ENCODE data around the gene RAB11FIP4.

Gene RAB11FIP4

DNA sequence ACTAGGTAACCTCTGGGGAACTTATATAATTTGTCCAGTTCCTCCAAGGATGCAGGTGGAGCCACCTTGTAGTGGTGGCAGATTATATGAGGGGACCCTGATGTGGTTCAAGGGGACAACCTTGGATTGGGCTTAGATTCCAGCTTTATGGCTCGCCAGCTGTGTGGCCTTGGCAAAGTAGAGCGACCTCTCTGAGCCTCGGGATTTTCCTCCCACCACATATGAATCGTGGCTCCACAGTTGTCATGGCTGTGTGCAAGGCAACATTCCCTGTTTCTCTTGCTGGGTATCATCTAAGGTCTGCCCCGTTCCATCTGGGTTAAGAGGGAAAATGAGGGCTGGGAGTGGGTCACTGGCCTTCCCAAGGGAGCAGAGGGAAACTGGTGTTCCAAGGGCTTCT, 104.6 kb downstream of the RAB11FIP4 start:
- Histone ChIP-seq H3K4me3 (ENCODE audit: low read depth in 1 of 2, low read length in 1 of 2) (peak overlapping the region in 1 of 2 experiments; percentile 86), H3K9me3 (no peaks in the 10 kb centered on the region), H3K27ac (peak overlapping the region; percentile 98), H3K36me3 (peaks cover 4% of the 10 kb centered on the region), H3K27me3 (no peaks in the 10 kb centered on the region), H3K4me1 (ENCODE audit: control insufficient read depth in 1 of 2, insufficient read depth in 1 of 2, low read depth in 1 of 2, low read length in 1 of 2) (peaks cover 62 to 67% of the 10 kb centered on the region in 2 experiments)
- TF ChIP-seq, protein P1, sequence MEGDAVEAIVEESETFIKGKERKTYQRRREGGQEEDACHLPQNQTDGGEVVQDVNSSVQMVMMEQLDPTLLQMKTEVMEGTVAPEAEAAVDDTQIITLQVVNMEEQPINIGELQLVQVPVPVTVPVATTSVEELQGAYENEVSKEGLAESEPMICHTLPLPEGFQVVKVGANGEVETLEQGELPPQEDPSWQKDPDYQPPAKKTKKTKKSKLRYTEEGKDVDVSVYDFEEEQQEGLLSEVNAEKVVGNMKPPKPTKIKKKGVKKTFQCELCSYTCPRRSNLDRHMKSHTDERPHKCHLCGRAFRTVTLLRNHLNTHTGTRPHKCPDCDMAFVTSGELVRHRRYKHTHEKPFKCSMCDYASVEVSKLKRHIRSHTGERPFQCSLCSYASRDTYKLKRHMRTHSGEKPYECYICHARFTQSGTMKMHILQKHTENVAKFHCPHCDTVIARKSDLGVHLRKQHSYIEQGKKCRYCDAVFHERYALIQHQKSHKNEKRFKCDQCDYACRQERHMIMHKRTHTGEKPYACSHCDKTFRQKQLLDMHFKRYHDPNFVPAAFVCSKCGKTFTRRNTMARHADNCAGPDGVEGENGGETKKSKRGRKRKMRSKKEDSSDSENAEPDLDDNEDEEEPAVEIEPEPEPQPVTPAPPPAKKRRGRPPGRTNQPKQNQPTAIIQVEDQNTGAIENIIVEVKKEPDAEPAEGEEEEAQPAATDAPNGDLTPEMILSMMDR (IDR thresholded peaks at IDR 0.05): no peak

GRCh38 chr17:31496601-31497000, 105.1 kb downstream of the RAB11FIP4 start:
- Histone ChIP-seq H3K36me3 (peaks cover 4% of the 10 kb centered on the region), H3K9me3 (no peaks in the 10 kb centered on the region), H3K27me3 (no peaks in the 10 kb centered on the region), H3K4me3 (ENCODE audit: low read depth in 1 of 2, low read length in 1 of 2) (no peak overlapping the region), H3K4me1 (ENCODE audit: control insufficient read depth in 1 of 2, insufficient read depth in 1 of 2, low read depth in 1 of 2, low read length in 1 of 2) (peaks cover 57 to 62% of the 10 kb centered on the region in 2 experiments), H3K27ac (peak overlapping the region; percentile 98)
- TF ChIP-seq, protein P1 (IDR thresholded peaks at IDR 0.05): no peak

DNA sequence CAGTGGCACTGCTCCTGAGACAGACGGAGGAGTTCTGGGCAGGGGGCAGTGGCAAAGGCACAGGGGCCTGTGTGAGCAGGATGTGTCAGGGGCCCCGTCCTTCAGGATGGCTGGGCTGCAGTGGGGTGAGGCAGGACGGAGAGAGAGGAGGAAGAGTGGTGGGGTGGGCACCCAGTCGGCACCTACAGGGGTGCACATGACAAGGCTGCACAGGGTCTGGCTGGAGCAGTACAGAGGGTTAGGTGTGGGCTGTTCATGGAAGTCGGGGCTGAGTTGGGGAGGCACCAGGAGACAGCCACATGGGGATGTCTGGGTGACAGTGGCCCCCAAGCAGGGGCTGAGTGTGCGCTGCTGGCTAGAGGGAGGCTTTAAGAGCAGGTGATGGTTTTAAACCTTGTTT, 106.0 kb downstream of the RAB11FIP4 start:
- no peaks in the 10 kb centered on the region for H3K9me3 ChIP-seq
- TF ChIP-seq, protein P1 (IDR thresholded peaks at IDR 0.05): no peak
- H3K27ac ChIP-seq: no peak overlapping the region

DNA sequence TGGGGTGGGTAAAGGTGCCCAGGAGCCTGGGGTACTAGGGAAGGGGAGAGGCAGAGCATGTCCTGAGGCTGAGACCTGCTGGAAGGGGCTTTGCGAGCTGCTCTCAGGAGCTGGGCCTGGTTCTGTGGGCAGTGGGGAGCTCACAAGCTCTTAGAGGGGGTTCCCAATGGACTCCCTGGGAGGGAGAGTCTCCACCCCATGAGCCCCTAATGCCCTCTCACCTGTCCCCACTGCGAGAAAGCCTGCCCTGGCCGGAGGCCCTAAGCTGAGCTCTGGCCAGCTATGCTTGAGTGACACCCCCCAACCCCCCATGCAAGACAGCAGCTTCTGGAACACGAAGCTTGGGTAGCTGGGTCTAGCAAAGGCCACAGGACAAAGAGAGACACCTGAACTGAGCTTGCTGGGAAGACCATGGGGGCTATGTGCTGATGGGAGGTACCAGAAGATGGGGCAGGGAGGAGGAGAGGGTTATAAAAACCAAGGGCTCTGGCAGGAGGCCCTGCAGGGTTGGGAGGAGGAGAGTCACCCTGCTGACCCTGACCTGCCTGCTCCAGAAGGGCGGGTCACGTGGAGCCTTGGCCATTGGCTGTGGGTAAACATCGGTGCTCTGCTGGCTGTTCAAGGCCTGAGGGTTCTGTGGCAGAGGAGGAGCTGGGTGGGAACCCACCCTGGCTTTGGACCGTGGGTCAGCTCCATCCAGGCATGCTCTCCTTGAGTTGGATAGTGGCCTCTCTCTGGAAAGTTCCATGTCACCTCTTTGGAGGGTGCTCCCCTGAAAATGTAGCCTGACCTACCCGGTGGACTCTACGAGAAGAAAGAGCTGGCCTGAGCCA, 106.7 kb downstream of the RAB11FIP4 start:
- H3K4me1 ChIP-seq (ENCODE audit: control insufficient read depth in 1 of 2, insufficient read depth in 1 of 2, low read depth in 1 of 2, low read length in 1 of 2): peaks cover 41 to 45% of the 10 kb centered on the region in 2 experiments
- no peak overlapping the region for H3K4me3 ChIP-seq (ENCODE audit: low read depth in 1 of 2, low read length in 1 of 2)
- H3K9me3 ChIP-seq: no peaks in the 10 kb centered on the region
- peak overlapping the region; percentile 33 for H3K27ac ChIP-seq
- TF ChIP-seq, protein P1 (IDR thresholded peaks at IDR 0.05): no peak
- H3K36me3 ChIP-seq: peaks cover 4% of the 10 kb centered on the region
- H3K27me3 ChIP-seq: no peaks in the 10 kb centered on the region

More for the DNA sequence above, 106.0 kb downstream of the RAB11FIP4 start:
- no peak overlapping the region for H3K4me3 ChIP-seq (ENCODE audit: low read depth in 1 of 2, low read length in 1 of 2)
- peaks cover 4% of the 10 kb centered on the region for H3K36me3 ChIP-seq
- no peaks in the 10 kb centered on the region for H3K27me3 ChIP-seq
- H3K4me1 ChIP-seq (ENCODE audit: control insufficient read depth in 1 of 2, insufficient read depth in 1 of 2, low read depth in 1 of 2, low read length in 1 of 2): peaks cover 48 to 53% of the 10 kb centered on the region in 2 experiments

DNA sequence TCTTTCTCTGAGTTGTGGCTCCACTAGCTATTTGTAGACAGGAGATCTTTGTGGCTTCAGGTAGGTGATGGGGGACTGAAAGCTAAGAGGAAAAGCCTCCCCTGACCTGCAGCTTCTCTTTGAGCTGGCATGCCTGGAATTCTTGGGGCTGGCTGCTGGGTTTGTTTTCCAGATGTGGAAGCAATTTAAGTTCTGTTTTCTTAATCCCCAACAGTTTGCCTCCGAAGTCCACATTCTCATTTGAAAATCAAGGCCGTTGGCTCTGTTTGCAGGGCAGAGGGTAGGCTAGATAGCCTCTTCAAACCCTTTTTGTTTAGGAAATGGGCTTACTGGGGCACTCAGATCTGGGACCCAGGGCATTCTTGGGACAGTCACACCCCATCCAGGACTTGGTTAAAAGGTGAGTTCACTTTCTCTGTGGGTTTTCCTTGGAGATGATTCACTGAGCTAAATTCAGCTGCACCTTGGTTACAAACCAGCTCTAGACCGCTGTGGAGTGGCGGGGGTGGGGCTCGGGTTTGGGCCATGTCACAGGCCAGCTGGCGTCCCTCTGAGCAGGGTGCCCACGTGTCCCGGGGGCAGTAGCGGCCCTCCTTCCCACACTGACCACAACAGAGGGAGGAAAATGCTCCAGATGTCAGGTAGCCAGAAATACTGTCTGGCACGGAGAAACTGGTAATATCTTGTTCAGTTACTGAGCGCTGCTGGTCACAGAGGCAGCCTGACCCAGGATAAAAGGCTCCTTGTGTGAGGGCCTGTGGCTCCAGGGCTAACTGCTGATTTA, 108.5 kb downstream of the RAB11FIP4 start:
- H3K4me1 ChIP-seq (ENCODE audit: control insufficient read depth in 1 of 2, insufficient read depth in 1 of 2, low read depth in 1 of 2, low read length in 1 of 2): peaks cover 23 to 28% of the 10 kb centered on the region in 2 experiments
- H3K9me3 ChIP-seq: no peaks in the 10 kb centered on the region
- H3K36me3 ChIP-seq: peaks cover 4% of the 10 kb centered on the region
- H3K4me3 ChIP-seq (ENCODE audit: low read depth in 1 of 2, low read length in 1 of 2): no peak overlapping the region
- peak overlapping the region; percentile 34 for H3K27ac ChIP-seq
- H3K27me3 ChIP-seq: no peaks in the 10 kb centered on the region
- TF ChIP-seq, protein P1 (IDR thresholded peaks at IDR 0.05): no peak

Data from neutrophil (primary cell).